Sigmoid colon (tissue), 4 donors: Measurements from ENCODE around the gene B3GNT5.

ENCODE experiments used
- POLR2A ChIP-seq, 2 donors: fragments of 450-650 bp; IDR thresholded peaks; one replicate each; pipeline ENCODE4 v1.6.1; 2016; ENCODE audit warnings: antibody characterized with exemption in 2 of 2, mild to moderate bottlenecking in 2 of 2, moderate library complexity in 2 of 2
- POLR2AphosphoS5 ChIP-seq, 4 donors: sonication (generic); formaldehyde crosslinking; IDR thresholded peaks; one replicate each; pipeline ENCODE4 v1.6.1; 2017; ENCODE audit warnings: antibody characterized with exemption in 4 of 4
- TF ChIP-seq, protein P1 (sequence below), 4 experiments: fragments of 450-650 bp in 3 of 4; fragments of 200-600 bp in 1 of 4; IDR thresholded peaks; one replicate each; pipeline ENCODE4 v1.5.1; 2016 to 2019; ENCODE audit warnings: antibody characterized with exemption in 4 of 4, mild to moderate bottlenecking in 3 of 4, moderate library complexity in 2 of 4

DNA sequence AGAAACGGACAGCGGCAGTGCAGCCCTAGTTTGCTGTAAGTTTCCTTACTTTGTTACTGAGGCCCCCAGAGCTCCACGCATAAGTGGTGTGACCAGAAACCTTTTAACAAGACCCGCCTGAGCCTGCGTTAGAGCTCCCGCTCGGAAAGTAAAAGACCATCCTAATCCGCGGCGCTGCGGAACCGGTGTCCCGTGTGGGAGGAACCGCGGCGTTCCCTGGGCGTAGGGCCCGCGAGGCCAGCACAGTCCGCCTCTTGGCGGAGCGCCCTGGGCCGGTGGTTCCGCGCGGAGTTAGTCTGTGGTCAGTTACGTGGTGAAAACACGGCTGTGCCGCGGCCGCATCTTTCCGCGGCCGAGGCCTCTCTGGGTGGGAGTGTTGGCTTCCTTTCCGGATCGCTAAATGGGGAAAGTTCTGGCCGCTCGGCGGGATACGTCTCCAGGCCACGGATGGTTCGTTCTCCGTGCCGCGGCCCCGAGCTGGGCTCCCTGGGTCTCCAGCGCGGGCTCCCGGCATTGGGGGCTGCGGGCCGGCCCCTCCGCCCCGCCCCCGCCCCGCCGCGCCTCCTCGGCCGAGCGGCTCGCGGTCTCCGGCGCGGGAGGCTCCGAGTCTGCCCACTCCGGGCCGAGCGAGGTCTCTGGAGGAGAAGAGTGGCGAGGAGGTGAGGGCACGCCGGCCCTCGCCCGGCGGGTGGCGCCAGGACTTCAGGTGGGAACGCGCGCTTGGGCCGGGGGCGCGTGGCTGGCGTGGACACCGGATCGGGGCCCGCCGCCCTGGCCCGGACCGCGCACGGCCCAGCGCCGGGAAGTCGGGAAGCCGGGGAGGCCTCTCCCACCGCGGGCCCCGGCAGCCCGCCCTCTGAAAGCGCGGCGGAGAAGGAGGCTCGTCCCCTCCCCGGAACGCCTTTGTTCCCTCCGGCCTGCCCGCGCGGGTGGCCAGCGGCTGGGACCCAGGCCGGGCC, 754 bp downstream of the B3GNT5 start:
- TF ChIP-seq POLR2AphosphoS5 (IDR thresholded peaks at IDR 0.05) (peak; percentile 50 to 72 (median 64)), POLR2A (IDR thresholded peaks at IDR 0.05) (peak in 1 of 2 donors; percentile 28)
- TF ChIP-seq, protein P1, sequence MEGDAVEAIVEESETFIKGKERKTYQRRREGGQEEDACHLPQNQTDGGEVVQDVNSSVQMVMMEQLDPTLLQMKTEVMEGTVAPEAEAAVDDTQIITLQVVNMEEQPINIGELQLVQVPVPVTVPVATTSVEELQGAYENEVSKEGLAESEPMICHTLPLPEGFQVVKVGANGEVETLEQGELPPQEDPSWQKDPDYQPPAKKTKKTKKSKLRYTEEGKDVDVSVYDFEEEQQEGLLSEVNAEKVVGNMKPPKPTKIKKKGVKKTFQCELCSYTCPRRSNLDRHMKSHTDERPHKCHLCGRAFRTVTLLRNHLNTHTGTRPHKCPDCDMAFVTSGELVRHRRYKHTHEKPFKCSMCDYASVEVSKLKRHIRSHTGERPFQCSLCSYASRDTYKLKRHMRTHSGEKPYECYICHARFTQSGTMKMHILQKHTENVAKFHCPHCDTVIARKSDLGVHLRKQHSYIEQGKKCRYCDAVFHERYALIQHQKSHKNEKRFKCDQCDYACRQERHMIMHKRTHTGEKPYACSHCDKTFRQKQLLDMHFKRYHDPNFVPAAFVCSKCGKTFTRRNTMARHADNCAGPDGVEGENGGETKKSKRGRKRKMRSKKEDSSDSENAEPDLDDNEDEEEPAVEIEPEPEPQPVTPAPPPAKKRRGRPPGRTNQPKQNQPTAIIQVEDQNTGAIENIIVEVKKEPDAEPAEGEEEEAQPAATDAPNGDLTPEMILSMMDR (IDR thresholded peaks at IDR 0.05): no peak
